Fibroblast of the aortic adventitia (primary cell): ENCODE results near the gene REG3G. TPM values are rescaled to one million over a fixed set of nuclear protein-coding genes. Genes with fewer than 3 reads are reported as not detected.

ENCODE experiments used
- DNase-seq: peaks from one replicate; pipeline ENCODE4 v3.0.0-alpha.2; 2010; ENCODE audit warnings: low read depth
- H3K4me3 ChIP-seq: 2 replicates; pipeline ENCODE4 v1.5.1; 2011; ENCODE audit warnings: low read depth, mild to moderate bottlenecking, control low read depth, low read length, moderate library complexity
- total RNA-seq: library from RNA; depleted of rRNA; stranded (reverse); fragments of >200 nt; gene quantifications from 2 replicates; pipeline ENCODE4 v1.2.3, GENCODE V29; 2012; ENCODE audit warnings: low replicate concordance
- TF ChIP-seq, protein P1 (sequence below): IDR thresholded peaks from 2 replicates; pipeline ENCODE4 v1.5.1; 2011; ENCODE audit warnings: mild to moderate bottlenecking, low read length, control low read depth, inconsistent platforms; ENCODE audit not compliant: insufficient read depth

Gene REG3G
- total RNA-seq, 1 donor, result not detected

DNA sequence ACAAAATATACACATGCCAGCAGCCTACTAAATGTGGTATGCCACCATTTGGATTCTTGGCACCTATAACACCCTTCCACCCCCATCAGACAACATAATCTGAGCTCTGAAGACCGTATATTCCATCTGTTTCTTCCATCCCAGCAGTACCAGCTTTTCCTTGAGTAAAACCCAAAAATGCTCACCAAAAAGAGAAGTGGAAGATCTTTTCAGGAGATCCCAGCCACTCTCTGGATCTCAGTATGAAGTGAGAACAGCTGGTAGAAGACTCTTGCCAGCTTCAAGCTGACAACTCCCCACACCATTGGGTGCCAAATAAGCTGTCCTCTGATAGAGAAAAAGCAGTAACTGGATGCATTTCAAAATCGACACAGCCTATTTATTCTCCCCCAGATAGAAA, 39.7 kb downstream of the REG3G start:
- DNase-seq, result no peak
- no peak overlapping the region for H3K4me3 ChIP-seq
- TF ChIP-seq, protein P1, sequence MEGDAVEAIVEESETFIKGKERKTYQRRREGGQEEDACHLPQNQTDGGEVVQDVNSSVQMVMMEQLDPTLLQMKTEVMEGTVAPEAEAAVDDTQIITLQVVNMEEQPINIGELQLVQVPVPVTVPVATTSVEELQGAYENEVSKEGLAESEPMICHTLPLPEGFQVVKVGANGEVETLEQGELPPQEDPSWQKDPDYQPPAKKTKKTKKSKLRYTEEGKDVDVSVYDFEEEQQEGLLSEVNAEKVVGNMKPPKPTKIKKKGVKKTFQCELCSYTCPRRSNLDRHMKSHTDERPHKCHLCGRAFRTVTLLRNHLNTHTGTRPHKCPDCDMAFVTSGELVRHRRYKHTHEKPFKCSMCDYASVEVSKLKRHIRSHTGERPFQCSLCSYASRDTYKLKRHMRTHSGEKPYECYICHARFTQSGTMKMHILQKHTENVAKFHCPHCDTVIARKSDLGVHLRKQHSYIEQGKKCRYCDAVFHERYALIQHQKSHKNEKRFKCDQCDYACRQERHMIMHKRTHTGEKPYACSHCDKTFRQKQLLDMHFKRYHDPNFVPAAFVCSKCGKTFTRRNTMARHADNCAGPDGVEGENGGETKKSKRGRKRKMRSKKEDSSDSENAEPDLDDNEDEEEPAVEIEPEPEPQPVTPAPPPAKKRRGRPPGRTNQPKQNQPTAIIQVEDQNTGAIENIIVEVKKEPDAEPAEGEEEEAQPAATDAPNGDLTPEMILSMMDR, result no peak

DNA sequence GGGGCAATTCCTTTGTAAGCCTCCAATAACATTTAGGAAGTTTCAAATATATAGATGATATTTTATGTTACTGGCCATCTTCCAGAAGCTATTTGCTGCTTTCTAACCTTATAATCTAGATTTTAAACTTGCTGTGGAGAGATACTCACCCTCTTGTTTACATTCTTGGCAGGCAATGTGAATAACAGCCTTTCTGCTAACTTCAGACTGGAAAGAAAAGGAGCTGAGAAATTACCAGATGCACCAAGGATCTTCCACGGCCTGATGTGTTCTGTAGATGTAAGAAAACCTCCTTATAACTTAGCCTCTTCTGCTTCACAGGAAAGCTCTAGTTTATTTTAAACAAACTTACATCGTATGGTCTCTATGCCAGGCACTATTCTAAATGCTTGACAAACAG, 45.6 kb downstream of the REG3G start:
- TF ChIP-seq, protein P1, result no peak
- H3K4me3 ChIP-seq, result no peak overlapping the region
- no peak for DNase-seq

Other genes with a start within 250 kb of the REG3G start
- not detected in 2 replicates for gene REG1B, start 62.3 kb downstream of the REG3G start, total RNA-seq
- gene REG1A, start 94.8 kb downstream of the REG3G start, total RNA-seq, result not detected in 2 replicates
- gene REG3A, start 134.1 kb downstream of the REG3G start, total RNA-seq, result not detected in 2 replicates